GM23248 (cell line): ENCODE results near the gene NFKBIL1. TPM values are rescaled to one million over a fixed set of nuclear protein-coding genes. Genes with fewer than 3 reads are reported as not detected.
"Not testable (repeated sequence)": the region's sequence is repeated elsewhere in the genome, so short reads cannot be mapped to it uniquely, and the experiment has no call there.

Source experiments
- DNase-seq: peaks from one replicate; pipeline ENCODE4 v3.0.0-alpha.2; 2015
- H2AFZ ChIP-seq: fragments of 200-600 bp; sonication (generic); 2 replicates; pipeline ENCODE4 v1.6.1; 2016; ENCODE audit warnings: antibody characterized with exemption
- H3F3A ChIP-seq: fragments of 200-600 bp; sonication (generic); 2 replicates; pipeline ENCODE4 v1.6.1; 2016; ENCODE audit warnings: mild to moderate bottlenecking, antibody characterized with exemption, mixed run types; ENCODE audit not compliant: insufficient read depth
- H3K27ac ChIP-seq: fragments of 200-600 bp; sonication (generic); 2 replicates; pipeline ENCODE4 v1.5.1; 2016; ENCODE audit warnings: mild to moderate bottlenecking
- H3K27me3 ChIP-seq: fragments of 200-600 bp; sonication (generic); replicated peaks from 2 replicates; pipeline ENCODE4 v1.6.1; 2016; ENCODE audit warnings: mild to moderate bottlenecking; ENCODE audit not compliant: insufficient read depth
- H3K36me3 ChIP-seq: fragments of 200-600 bp; sonication (generic); 2 replicates; pipeline ENCODE4 v1.6.1; 2016; ENCODE audit warnings: low read depth, mild to moderate bottlenecking
- H3K4me1 ChIP-seq: fragments of 200-600 bp; sonication (generic); 2 replicates; pipeline ENCODE4 v1.6.1; 2016; ENCODE audit warnings: mild to moderate bottlenecking; ENCODE audit not compliant: insufficient read depth
- H3K4me2 ChIP-seq: fragments of 200-600 bp; sonication (generic); one replicate; pipeline ENCODE4 v1.6.1; 2016; ENCODE audit warnings: mild to moderate bottlenecking; ENCODE audit not compliant: unreplicated experiment
- H3K4me3 ChIP-seq: fragments of 200-600 bp; sonication (generic); 2 replicates; pipeline ENCODE4 v1.5.1; 2016; ENCODE audit warnings: mild to moderate bottlenecking
- H3K79me2 ChIP-seq: fragments of 200-600 bp; sonication (generic); 2 replicates; pipeline ENCODE4 v1.6.1; 2016; ENCODE audit warnings: mild to moderate bottlenecking; ENCODE audit not compliant: insufficient read depth
- H3K9ac ChIP-seq: fragments of 200-600 bp; sonication (generic); 2 replicates; pipeline ENCODE4 v1.6.1; 2016; ENCODE audit warnings: mild to moderate bottlenecking
- H3K9me2 ChIP-seq: fragments of 200-600 bp; sonication (generic); 2 replicates; pipeline ENCODE4 v1.6.1; 2016; ENCODE audit warnings: mixed run types, mild to moderate bottlenecking, moderate library complexity; ENCODE audit not compliant: insufficient read depth
- H3K9me3 ChIP-seq: fragments of 200-600 bp; sonication (generic); one replicate; pipeline ENCODE4 v1.6.1; 2017; ENCODE audit warnings: low read depth
- H4K20me1 ChIP-seq: fragments of 200-600 bp; sonication (generic); 2 replicates; pipeline ENCODE4 v1.6.0; 2016; ENCODE audit not compliant: insufficient read depth
- EZH2 ChIP-seq: fragments of 200-600 bp; sonication (generic); IDR thresholded peaks from 2 replicates; pipeline ENCODE4 v1.6.1; 2018; ENCODE audit warnings: antibody characterized with exemption, mild to moderate bottlenecking; ENCODE audit not compliant: insufficient read depth, poor library complexity, severe bottlenecking
- EZH2phosphoT487 ChIP-seq: fragments of 200-600 bp; sonication (generic); IDR thresholded peaks from 2 replicates; pipeline ENCODE4 v1.6.1; 2018; ENCODE audit warnings: antibody characterized with exemption, moderate library complexity, mild to moderate bottlenecking, low read depth; ENCODE audit not compliant: insufficient read depth
- WGBS, 2 experiments: methylation state at CpG; one replicate each; pipeline ENCODE4 v1.1.6; 2015 to 2017; ENCODE audit warnings: low lambda C conversion rate in 2 of 2, low coverage in 1 of 2; ENCODE audit errors: missing lambda C conversion rate in 2 of 2; 5-methylcytosine and 5-hydroxymethylcytosine counted together
- in situ Hi-C: fragments of 300-500 bp; cut with MboI; formaldehyde crosslinking; loops from 2 replicates; pipeline ENCODE4 v1.15.0; 2020
- polyA plus RNA-seq: library from polyadenylated mRNA; unstranded; fragments of >200 nt; fragmentation: Nextera tagmentation; extraction: Ambion mirVana; gene quantifications from 2 replicates; pipeline ENCODE4 v1.2.1, GENCODE V29; 2016
- total RNA-seq: library from RNA; depleted of rRNA; stranded (reverse); fragments of >200 nt; shearing (Covaris generic); gene quantifications from 2 replicates; pipeline ENCODE4 v1.2.3, GENCODE V29; 2014; rRNA removed

The NFKBIL1 gene
- total RNA-seq (20.4 and 22.9 TPM in 2 replicates), polyA plus RNA-seq (12.3 and 15.0 TPM in 2 replicates)

GRCh38 chr6:31546958-31547726 is at the start of gene NFKBIL1:
Gene NFKBIL1, plus strand, starts transcription at chr6:31547608. Its CDS starts 87 bp downstream, at chr6:31547695.
- Histone ChIP-seq H3K4me1 (peaks cover 10% of the 10 kb centered on the region; the same call in 1 of the 2 replicates), H3K9me3 (no peaks in the 10 kb centered on the region), H2AFZ (peak within 1 kb of the TSS; percentile 88), H3K4me3 (peak within 1 kb of the TSS; percentile 88), H4K20me1 (no peaks in the 10 kb centered on the region), H3K4me2 (peak within 1 kb of the TSS; percentile 91), H3K9ac (peak within 1 kb of the TSS; percentile 95), H3K79me2 (peaks cover 58% of the 10 kb centered on the region), H3K27ac (peak within 1 kb of the TSS; percentile 75), H3K36me3 (peaks cover 6% of the 10 kb centered on the region; the same call in 1 of the 2 replicates), H3K27me3 (no peaks in the 10 kb centered on the region), H3K9me2 (no peaks in the 10 kb centered on the region), H3F3A (peaks cover 4% of the 10 kb centered on the region; the same call in 1 of the 2 replicates)
- no peak for TF ChIP-seq EZH2
- no peak for TF ChIP-seq EZH2phosphoT487
- peak; percentile 99 for DNase-seq
- in situ Hi-C loops, result no loop called here
- WGBS, 2 experiments, result 1 to 2% methylated on average over 25 of the region's 25 CpGs

GRCh38 chr6:31498748-31499147 is 48.7 kb upstream of the NFKBIL1 start:
- H3K79me2 ChIP-seq, result peaks cover 52% of the 10 kb centered on the region
- H3K4me3 ChIP-seq, result peak overlapping the region; percentile 91
- no peaks in the 10 kb centered on the region for H3K36me3 ChIP-seq
- in situ Hi-C loops, result loop anchor here (10.0 kb wide), 1 partner anchor 96 kb away; the partner anchor contains the start of gene NCR3
- H3F3A ChIP-seq, result peaks cover 24% of the 10 kb centered on the region
- peak; percentile 55 for DNase-seq
- no peak overlapping the region for H3K27ac ChIP-seq
- no peaks in the 10 kb centered on the region for H3K27me3 ChIP-seq
- peaks cover 9% of the 10 kb centered on the region for H3K4me1 ChIP-seq
- TF ChIP-seq EZH2phosphoT487, result no peak
- no peak for TF ChIP-seq EZH2
- peak overlapping the region; percentile 39 for H2AFZ ChIP-seq
- H3K9ac ChIP-seq, result no peak overlapping the region; the same call in 1 of the 2 replicates
- H4K20me1 ChIP-seq, result no peaks in the 10 kb centered on the region
- H3K4me2 ChIP-seq, result peak overlapping the region; percentile 32
- H3K9me2 ChIP-seq, result no peaks in the 10 kb centered on the region
- WGBS, 2 experiments, result 12 to 18% methylated on average over 20 to 21 of the region's 21 CpGs
- no peaks in the 10 kb centered on the region for H3K9me3 ChIP-seq

- H3K9me3 ChIP-seq, H3K27ac ChIP-seq, H3K9me2 ChIP-seq, H3K4me1 ChIP-seq, H3K27me3 ChIP-seq, H2AFZ ChIP-seq, DNase-seq, H3K36me3 ChIP-seq, H4K20me1 ChIP-seq, H3K4me2 ChIP-seq, H3K9ac ChIP-seq, H3K4me3 ChIP-seq: not testable (repeated sequence)
- in situ Hi-C loops, result loop anchor here (10.0 kb wide), 1 partner anchor 95 kb away; the partner anchor contains the start of gene NCR3
- H3K79me2 ChIP-seq, result peaks cover 54% of the 10 kb centered on the region
- 93% methylated on average over 2 of the region's 2 CpGs; no CpG with 5 or more reads in 1 of the 2 experiments for WGBS, 2 experiments
- H3F3A ChIP-seq, result peaks cover 24% of the 10 kb centered on the region
These were observed 47.8 kb upstream of the NFKBIL1 start for GRCh38 chr6:31499648-31500047.

GRCh38 chr6:31502586-31502985 is 44.8 kb upstream of the NFKBIL1 start:
- in situ Hi-C loops, result no loop called here
- no peak overlapping the region for H3K4me3 ChIP-seq
- H3K4me1 ChIP-seq, result no peaks in the 10 kb centered on the region
- TF ChIP-seq EZH2 (no peak), EZH2phosphoT487 (no peak)
- H3F3A ChIP-seq, result peaks cover 7% of the 10 kb centered on the region; the same call in 1 of the 2 replicates
- H4K20me1 ChIP-seq, result no peaks in the 10 kb centered on the region
- H3K27me3 ChIP-seq, result no peaks in the 10 kb centered on the region
- H2AFZ ChIP-seq, result no peak overlapping the region
- H3K27ac ChIP-seq, result no peak overlapping the region
- no peaks in the 10 kb centered on the region for H3K36me3 ChIP-seq
- no peak overlapping the region for H3K9ac ChIP-seq
- no peak for DNase-seq
- no peaks in the 10 kb centered on the region for H3K9me2 ChIP-seq
- peaks cover 55% of the 10 kb centered on the region for H3K79me2 ChIP-seq
- no peak overlapping the region for H3K4me2 ChIP-seq
- H3K9me3 ChIP-seq, result no peaks in the 10 kb centered on the region

- H3K27ac ChIP-seq, H3K9me2 ChIP-seq, H3F3A ChIP-seq, H3K36me3 ChIP-seq, H3K9ac ChIP-seq, in situ Hi-C loops, H2AFZ ChIP-seq, H3K9me3 ChIP-seq, H3K79me2 ChIP-seq, H4K20me1 ChIP-seq, H3K4me2 ChIP-seq, DNase-seq, H3K27me3 ChIP-seq, H3K4me3 ChIP-seq: not testable (repeated sequence)
- 70 to 100% methylated on average over 1 to 2 of the region's 2 CpGs for WGBS, 2 experiments
- peaks cover 11% of the 10 kb centered on the region for H3K4me1 ChIP-seq
These were observed 38.4 kb upstream of the NFKBIL1 start for GRCh38 chr6:31509036-31509435.
